ENCODE results near the gene MRC2. TPM values are rescaled to one million over a fixed set of nuclear protein-coding genes. Genes with fewer than 3 reads are reported as not detected.

The MRC2 gene
- total RNA-seq, 2 donors from 2014 or later: 7.0 to 22.1 TPM

DNA sequence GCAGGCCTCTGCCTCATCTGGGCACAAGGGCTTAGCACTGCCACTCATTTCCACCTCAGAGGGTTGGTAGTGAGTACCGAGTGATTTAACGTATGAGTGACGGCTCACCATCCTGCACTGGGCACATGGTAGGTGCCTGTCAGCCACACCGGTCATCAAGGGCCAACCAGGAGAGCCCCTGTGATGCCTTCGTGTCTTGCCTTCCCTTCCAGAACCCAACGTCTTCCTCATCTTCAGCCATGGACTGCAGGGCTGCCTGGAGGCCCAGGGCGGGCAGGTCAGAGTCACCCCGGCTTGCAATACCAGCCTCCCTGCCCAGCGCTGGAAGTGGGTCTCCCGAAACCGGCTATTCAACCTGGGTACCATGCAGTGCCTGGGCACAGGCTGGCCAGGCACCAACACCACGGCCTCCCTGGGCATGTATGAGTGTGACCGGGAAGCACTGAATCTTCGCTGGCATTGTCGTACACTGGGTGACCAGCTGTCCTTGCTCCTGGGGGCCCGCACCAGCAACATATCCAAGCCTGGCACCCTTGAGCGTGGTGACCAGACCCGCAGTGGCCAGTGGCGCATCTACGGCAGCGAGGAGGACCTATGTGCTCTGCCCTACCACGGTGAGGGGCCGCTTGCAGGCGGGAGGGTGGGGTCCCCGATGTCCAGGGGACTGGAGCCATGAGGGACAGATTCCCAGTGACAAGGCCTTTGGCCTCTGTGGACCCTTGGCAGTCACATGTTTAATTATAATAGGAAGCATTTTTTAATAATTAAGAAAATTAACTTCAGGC lies 37.1 kb downstream of the MRC2 start:
- intact Hi-C loops (cut with DNase I): no loop called here
- H3K27me3 ChIP-seq: no peaks in the 10 kb centered on the region
- H3K4me3 ChIP-seq: no peak overlapping the region
- DNase-seq (no peak), ATAC-seq (no peak)
- H3K27ac ChIP-seq: no peak overlapping the region
- H3K36me3 ChIP-seq (replicated peaks in 1 of 2; ENCODE audit: insufficient read depth in 1 of 2, low read depth in 2 of 2): no peaks in the 10 kb centered on the region
- TF ChIP-seq, protein P1, sequence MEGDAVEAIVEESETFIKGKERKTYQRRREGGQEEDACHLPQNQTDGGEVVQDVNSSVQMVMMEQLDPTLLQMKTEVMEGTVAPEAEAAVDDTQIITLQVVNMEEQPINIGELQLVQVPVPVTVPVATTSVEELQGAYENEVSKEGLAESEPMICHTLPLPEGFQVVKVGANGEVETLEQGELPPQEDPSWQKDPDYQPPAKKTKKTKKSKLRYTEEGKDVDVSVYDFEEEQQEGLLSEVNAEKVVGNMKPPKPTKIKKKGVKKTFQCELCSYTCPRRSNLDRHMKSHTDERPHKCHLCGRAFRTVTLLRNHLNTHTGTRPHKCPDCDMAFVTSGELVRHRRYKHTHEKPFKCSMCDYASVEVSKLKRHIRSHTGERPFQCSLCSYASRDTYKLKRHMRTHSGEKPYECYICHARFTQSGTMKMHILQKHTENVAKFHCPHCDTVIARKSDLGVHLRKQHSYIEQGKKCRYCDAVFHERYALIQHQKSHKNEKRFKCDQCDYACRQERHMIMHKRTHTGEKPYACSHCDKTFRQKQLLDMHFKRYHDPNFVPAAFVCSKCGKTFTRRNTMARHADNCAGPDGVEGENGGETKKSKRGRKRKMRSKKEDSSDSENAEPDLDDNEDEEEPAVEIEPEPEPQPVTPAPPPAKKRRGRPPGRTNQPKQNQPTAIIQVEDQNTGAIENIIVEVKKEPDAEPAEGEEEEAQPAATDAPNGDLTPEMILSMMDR (IDR thresholded peaks at IDR 0.05): no peak
- TF ChIP-seq POLR2A (IDR thresholded peaks at IDR 0.05): no peak
- no peaks in the 10 kb centered on the region for H3K4me1 ChIP-seq
- 89 to 90% methylated on average over 22 to 25 of the region's 25 CpGs for WGBS, 2 donors
- no peaks in the 10 kb centered on the region for H3K9me3 ChIP-seq

DNA sequence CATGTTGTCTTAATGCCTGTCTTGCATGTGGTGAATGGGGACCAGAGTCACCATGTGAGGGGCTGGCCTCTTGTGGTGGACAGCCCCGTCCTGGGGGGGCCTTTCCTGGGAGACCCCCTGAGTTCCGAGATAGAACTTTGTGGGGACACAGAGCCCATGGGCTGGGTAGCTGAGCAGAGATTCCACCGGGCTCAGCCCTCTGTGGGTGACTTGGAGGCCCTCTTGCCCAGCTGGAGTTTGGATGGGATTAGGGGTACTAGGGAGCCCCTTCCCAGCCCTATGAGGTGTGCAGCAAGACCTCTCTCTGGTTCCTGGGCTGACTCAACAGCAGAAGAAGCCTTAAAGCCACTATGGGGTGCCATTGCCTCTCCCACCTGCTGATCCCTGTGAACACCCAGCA lies 38.1 kb downstream of the MRC2 start:
- WGBS, 2 donors: 77 to 80% methylated on average over 1 to 3 of the region's 3 CpGs

DNA sequence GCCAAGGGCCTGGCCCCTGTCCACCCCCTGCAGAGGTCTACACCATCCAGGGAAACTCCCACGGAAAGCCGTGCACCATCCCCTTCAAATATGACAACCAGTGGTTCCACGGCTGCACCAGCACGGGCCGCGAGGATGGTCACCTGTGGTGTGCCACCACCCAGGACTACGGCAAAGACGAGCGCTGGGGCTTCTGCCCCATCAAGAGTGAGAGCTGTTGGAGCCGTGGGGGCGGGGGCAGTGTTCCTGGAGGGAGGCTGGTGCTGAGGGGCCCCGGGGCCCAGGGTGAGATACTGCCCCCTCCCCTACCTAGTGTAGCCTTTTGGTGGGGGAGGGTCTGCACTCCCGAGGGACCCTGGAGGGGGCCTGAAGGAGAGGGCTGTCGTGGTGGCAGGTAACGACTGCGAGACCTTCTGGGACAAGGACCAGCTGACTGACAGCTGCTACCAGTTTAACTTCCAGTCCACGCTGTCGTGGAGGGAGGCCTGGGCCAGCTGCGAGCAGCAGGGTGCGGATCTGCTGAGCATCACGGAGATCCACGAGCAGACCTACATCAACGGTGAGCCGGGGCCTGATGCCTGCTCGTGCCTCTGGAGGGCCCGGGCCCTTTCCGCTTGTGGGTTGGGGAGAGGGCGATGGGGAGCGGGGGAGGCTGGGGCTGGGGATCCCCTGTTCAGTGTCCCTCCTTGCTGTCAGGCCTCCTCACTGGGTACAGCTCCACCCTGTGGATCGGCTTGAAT lies 38.8 kb downstream of the MRC2 start:
- no peaks in the 10 kb centered on the region for H3K36me3 ChIP-seq (replicated peaks in 1 of 2; ENCODE audit: insufficient read depth in 1 of 2, low read depth in 2 of 2)
- no peaks in the 10 kb centered on the region for H3K9me3 ChIP-seq
- H3K4me3 ChIP-seq: no peak overlapping the region
- DNase-seq (no peak), ATAC-seq (no peak)
- intact Hi-C loops (cut with DNase I): no loop called here
- H3K27ac ChIP-seq: no peak overlapping the region
- H3K27me3 ChIP-seq: no peaks in the 10 kb centered on the region
- H3K4me1 ChIP-seq: no peaks in the 10 kb centered on the region
- TF ChIP-seq, protein P1 (IDR thresholded peaks at IDR 0.05): no peak
- no peak for TF ChIP-seq POLR2A (IDR thresholded peaks at IDR 0.05)
- WGBS, 2 donors: 72 to 90% methylated on average over 10 to 30 of the region's 30 CpGs

More for the DNA sequence above, 38.1 kb downstream of the MRC2 start:
- Histone ChIP-seq H3K4me1 (no peaks in the 10 kb centered on the region), H3K27ac (no peak overlapping the region), H3K36me3 (replicated peaks in 1 of 2; ENCODE audit: insufficient read depth in 1 of 2, low read depth in 2 of 2) (no peaks in the 10 kb centered on the region), H3K9me3 (no peaks in the 10 kb centered on the region), H3K4me3 (no peak overlapping the region), H3K27me3 (no peaks in the 10 kb centered on the region)
- intact Hi-C loops (cut with DNase I): no loop called here
- DNase-seq (no peak), ATAC-seq (no peak)
- TF ChIP-seq, protein P1 (IDR thresholded peaks at IDR 0.05): no peak
- no peak for TF ChIP-seq POLR2A (IDR thresholded peaks at IDR 0.05)

DNA sequence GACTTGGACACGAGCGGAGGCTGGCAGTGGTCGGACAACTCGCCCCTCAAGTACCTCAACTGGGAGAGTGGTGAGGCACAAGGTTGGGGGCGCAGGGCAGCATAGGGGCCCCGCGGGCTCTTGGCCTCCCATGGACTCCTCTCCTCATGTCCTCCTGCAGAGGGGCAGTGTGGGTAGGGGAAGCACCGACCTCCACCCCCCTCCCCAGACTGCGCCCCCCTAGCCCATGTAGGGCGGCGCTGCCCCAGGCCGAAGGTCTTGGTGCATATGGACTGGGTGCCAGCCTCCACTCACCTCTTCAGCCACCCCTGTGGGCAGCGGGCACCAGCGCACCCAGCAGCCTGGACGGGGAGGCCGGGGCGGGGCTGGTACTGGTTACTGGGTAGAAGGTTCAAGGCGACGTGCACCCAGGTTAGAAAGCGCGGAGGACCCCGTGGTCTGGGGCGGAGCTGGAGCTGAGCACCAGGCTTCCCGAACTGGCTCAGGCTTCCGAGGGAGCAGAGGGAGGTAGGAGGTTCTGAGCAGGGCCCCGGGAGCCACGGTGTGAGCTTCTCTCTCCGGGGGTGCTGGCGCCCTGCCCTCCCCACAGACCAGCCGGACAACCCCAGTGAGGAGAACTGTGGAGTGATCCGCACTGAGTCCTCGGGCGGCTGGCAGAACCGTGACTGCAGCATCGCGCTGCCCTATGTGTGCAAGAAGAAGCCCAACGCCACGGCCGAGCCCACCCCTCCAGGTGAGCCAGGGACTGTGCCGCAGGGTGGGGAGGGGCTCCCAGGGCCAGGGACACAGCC lies 39.5 kb downstream of the MRC2 start:
- no peak for DNase-seq
- ATAC-seq: no peak
- intact Hi-C loops (cut with DNase I): no loop called here
- Histone ChIP-seq H3K36me3 (replicated peaks in 1 of 2; ENCODE audit: insufficient read depth in 1 of 2, low read depth in 2 of 2) (no peaks in the 10 kb centered on the region), H3K9me3 (no peaks in the 10 kb centered on the region), H3K4me3 (no peak overlapping the region), H3K4me1 (no peaks in the 10 kb centered on the region), H3K27me3 (no peaks in the 10 kb centered on the region), H3K27ac (no peak overlapping the region)
- TF ChIP-seq, protein P1 (IDR thresholded peaks at IDR 0.05): no peak
- TF ChIP-seq POLR2A (IDR thresholded peaks at IDR 0.05): no peak
- 79 to 88% methylated on average over 8 to 37 of the region's 40 CpGs for WGBS, 2 donors
